Peyer's patch (tissue), 4 donors: Measurements from ENCODE around the gene TAS2R39.

ENCODE experiments used
- CTCF ChIP-seq, 6 experiments: fragments of 450-650 bp in 4 of 6; fragments of 200-600 bp in 2 of 6; sonication (generic) in 1 of 6; IDR thresholded peaks; one replicate each; pipeline ENCODE4 v1.5.1; 2017 to 2019; ENCODE audit warnings: antibody characterized with exemption in 6 of 6, mild to moderate bottlenecking in 3 of 6, moderate library complexity in 1 of 6
- POLR2A ChIP-seq, 2 donors: fragments of 450-650 bp; IDR thresholded peaks; one replicate each; pipeline ENCODE4 v1.5.1; 2017; ENCODE audit warnings: antibody characterized with exemption in 2 of 2, mild to moderate bottlenecking in 2 of 2, moderate library complexity in 2 of 2

DNA sequence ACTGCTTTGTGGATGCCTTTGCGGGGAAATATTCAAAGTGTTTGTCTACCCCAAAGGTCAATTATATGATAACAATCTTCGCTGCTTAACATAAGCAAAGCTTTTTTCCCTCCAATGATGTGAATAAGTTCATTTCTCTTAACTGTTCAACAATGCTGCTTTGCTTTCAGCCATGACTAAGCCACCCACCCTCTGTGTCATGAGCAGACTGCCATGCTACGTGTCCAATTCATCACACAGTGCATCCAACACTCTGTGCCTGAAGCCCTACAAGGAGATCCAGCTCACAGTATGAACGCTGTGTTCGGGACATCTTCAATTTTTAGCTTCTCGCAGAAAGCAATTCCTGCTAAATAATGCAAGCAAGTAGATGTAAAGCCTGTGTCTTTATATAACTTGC lies 32.9 kb downstream of the TAS2R39 start:
- TF ChIP-seq CTCF (IDR thresholded peaks at IDR 0.05) (no peak), POLR2A (IDR thresholded peaks at IDR 0.05) (no peak)
